Testis (tissue), 3 donors: ENCODE measurements around the gene TEX22. TPM values are rescaled to one million over a fixed set of nuclear protein-coding genes. Genes with fewer than 3 reads are reported as not detected.

Experiments
- DNase-seq: peaks from one replicate; pipeline ENCODE4 v3.0.0-alpha.2; 2019
- H3K27ac ChIP-seq, 2 donors: fragments of 200-600 bp; sonication (generic); one replicate each; pipeline ENCODE4 v1.5.1; 2019
- H3K27me3 ChIP-seq: fragments of 200-600 bp; sonication (generic); one replicate; pipeline ENCODE4 v1.5.1; 2019
- H3K36me3 ChIP-seq: fragments of 200-600 bp; sonication (generic); one replicate; pipeline ENCODE4 v1.5.1; 2017; ENCODE audit warnings: low read depth; ENCODE audit errors: missing control alignments
- H3K4me1 ChIP-seq: fragments of 200-600 bp; sonication (generic); one replicate; pipeline ENCODE4 v1.5.1; 2019
- H3K4me3 ChIP-seq, 2 donors: fragments of 200-600 bp; sonication (generic); one replicate each; pipeline ENCODE4 v1.5.1; 2017 to 2019
- H3K9me3 ChIP-seq: fragments of 200-600 bp; sonication (generic); one replicate; pipeline ENCODE4 v1.5.1; 2017
- POLR2A ChIP-seq: fragments of 450-650 bp; IDR thresholded peaks from one replicate; pipeline ENCODE4 v1.6.1; 2017; ENCODE audit warnings: antibody characterized with exemption, mild to moderate bottlenecking, moderate library complexity
- WGBS, 2 donors: methylation state at CpG; one replicate each; pipeline ENCODE4 v1.1.5; 2018; 5-methylcytosine and 5-hydroxymethylcytosine counted together
- intact Hi-C: fragments of 100-400 bp; cut with DNase I; formaldehyde crosslinking; loops from one replicate; pipeline ENCODE4 v1.15.1; 2023; ENCODE audit warnings: low total_unique reads
- polyA plus RNA-seq: library from polyadenylated mRNA; stranded (reverse); fragments of 350-450 nt; fragmentation: Illumina TruSeq; extraction: RNeasy Lipid Tissue Mini Kit (QIAGEN cat#74804); gene quantifications from one replicate; pipeline ENCODE4 v1.2.3, GENCODE V29; 2014; ENCODE audit warnings: low read depth, low replicate concordance; ENCODE audit not compliant: insufficient read depth
- total RNA-seq, 2 donors: library from RNA; depleted of rRNA; stranded (reverse); fragments of >200 nt; gene quantifications; one replicate each; pipeline ENCODE4 v1.2.3, GENCODE V29; 2016
- TF ChIP-seq, protein P1 (sequence below), 3 experiments: fragments of 450-650 bp in 2 of 3; fragments of 200-600 bp in 1 of 3; sonication (generic) in 1 of 3; IDR thresholded peaks; one replicate each; pipeline ENCODE4 v1.5.1; 2016 to 2019; ENCODE audit warnings: antibody characterized with exemption in 3 of 3, mild to moderate bottlenecking in 2 of 3, moderate library complexity in 1 of 3

TEX22 gene
- total and polyA plus RNA-seq, 3 donors from 2014 or later, result 5.2 to 21.5 (median 6.6) TPM

DNA sequence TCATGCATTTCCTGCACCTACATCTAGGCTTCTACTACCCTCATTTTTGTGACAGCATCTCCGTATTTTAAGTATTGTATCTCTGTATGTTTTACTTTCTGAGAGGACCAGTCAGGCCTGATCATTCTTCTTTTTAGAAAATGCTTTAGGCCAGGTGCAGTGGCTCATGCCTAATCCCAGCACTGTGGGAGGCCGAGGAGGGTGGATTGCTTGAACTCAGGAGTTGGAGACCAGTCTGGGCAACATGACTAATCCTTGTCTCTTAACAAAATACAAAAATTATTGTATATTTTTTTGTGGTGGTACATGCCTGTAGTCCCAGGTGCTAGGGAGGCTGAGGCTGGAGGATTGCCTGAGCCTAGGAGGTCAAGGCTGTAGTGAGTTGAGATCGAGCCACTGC is 46.9 kb upstream of the TEX22 start:
- Histone ChIP-seq H3K4me1 (no peaks in the 10 kb centered on the region), H3K9me3 (no peaks in the 10 kb centered on the region), H3K36me3 (no peaks in the 10 kb centered on the region), H3K4me3 (no peak overlapping the region), H3K27me3 (no peaks in the 10 kb centered on the region), H3K27ac (no peak overlapping the region)
- 90 to 92% methylated on average over 3 of the region's 3 CpGs for WGBS, 2 donors
- TF ChIP-seq, protein P1, sequence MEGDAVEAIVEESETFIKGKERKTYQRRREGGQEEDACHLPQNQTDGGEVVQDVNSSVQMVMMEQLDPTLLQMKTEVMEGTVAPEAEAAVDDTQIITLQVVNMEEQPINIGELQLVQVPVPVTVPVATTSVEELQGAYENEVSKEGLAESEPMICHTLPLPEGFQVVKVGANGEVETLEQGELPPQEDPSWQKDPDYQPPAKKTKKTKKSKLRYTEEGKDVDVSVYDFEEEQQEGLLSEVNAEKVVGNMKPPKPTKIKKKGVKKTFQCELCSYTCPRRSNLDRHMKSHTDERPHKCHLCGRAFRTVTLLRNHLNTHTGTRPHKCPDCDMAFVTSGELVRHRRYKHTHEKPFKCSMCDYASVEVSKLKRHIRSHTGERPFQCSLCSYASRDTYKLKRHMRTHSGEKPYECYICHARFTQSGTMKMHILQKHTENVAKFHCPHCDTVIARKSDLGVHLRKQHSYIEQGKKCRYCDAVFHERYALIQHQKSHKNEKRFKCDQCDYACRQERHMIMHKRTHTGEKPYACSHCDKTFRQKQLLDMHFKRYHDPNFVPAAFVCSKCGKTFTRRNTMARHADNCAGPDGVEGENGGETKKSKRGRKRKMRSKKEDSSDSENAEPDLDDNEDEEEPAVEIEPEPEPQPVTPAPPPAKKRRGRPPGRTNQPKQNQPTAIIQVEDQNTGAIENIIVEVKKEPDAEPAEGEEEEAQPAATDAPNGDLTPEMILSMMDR (IDR thresholded peaks at IDR 0.05), result no peak
- TF ChIP-seq POLR2A, result no peak
- intact Hi-C loops, result loop anchor here (5.0 to 10.0 kb wide), 2 partner anchors 149 to 257 kb away; no protein-coding TSS in a partner anchor
- DNase-seq, result no peak

DNA sequence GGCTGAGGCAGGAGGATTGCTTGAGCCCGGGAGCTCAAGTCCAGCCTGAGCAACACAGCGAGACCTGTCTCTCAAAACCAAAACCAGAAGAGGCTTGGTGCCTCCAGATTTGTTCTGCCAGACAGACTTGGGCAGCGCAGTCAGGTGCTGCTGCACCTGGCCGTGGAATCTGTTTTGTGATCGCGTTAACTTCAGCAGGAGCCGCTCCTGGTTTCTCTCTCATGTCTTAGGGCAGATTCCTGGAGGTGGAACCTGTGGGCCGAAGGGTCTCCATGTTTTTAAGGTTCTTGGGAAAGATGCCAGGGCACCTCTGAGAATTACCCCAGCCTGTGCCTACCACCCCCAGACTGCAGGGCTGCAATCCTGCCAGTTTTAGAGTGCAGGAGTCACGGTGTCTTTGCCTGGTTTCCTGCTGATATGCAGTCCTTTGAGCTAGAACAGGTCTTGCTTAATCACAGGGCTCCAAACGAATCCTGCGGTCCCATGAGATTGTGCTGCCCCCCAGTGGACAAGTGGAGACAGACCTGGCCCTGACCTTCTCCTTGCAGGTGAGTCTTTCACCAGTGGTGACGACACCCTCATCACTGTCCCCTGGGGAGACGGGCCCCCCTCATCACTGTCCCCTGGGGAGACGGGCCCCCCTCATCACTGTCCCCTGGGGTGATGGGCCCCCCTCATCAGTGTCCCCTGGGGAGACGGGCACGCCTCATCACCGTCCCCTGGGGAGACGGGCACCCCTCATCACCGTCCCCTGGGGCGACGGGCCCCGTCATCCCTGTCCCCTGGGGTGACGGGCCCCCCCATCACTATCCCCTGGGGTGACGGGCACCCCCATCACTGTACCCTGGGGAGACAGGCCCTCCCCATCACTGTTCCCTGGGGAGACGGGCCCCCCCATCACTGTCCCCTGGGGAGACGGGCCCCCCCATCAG is 46.2 kb upstream of the TEX22 start:
- Histone ChIP-seq H3K9me3 (no peaks in the 10 kb centered on the region), H3K27ac (no peak overlapping the region), H3K36me3 (no peaks in the 10 kb centered on the region), H3K27me3 (no peaks in the 10 kb centered on the region), H3K4me1 (no peaks in the 10 kb centered on the region), H3K4me3 (no peak overlapping the region)
- DNase-seq, result peak; percentile 85
- WGBS, 2 donors, result 68 to 77% methylated on average over 16 to 25 of the region's 26 CpGs
- TF ChIP-seq POLR2A, result no peak
- TF ChIP-seq, protein P1 (IDR thresholded peaks at IDR 0.05), result peak; percentile 56 to 85 (median 71)
- intact Hi-C loops, result loop anchor here (5.0 to 10.0 kb wide), 2 partner anchors 150 to 257 kb away; no protein-coding TSS in a partner anchor

DNA sequence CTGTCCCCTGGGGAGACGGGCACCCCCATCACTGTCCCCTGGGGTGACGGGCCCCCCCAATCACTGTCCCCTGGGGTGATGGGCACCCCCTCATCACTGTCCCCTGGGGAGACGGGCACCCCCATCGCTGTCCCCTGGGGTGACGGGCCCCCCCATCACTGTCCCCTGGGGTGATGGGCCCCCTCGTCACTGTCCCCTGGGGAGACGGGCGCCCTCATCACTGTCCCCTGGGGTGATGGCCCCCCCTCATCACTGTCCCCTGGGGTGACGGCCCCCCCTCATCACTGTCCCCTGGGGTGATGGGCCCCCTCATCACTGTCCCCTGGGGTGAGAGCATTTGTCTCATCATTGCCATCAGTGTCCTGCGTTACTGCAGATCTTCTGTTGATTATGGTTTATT is 45.2 kb upstream of the TEX22 start:
- H3K36me3 ChIP-seq, result no peaks in the 10 kb centered on the region
- no peaks in the 10 kb centered on the region for H3K9me3 ChIP-seq
- WGBS, 2 donors, result 94 to 100% methylated on average over 2 to 3 of the region's 10 CpGs

GRCh38 chr14:105354541-105354940 is 43.8 kb upstream of the TEX22 start:
- no peak for TF ChIP-seq POLR2A
- TF ChIP-seq, protein P1 (IDR thresholded peaks at IDR 0.05), result no peak
- Histone ChIP-seq H3K27me3 (no peaks in the 10 kb centered on the region), H3K36me3 (no peaks in the 10 kb centered on the region), H3K4me1 (no peaks in the 10 kb centered on the region), H3K4me3 (no peak overlapping the region), H3K27ac (no peak overlapping the region), H3K9me3 (no peaks in the 10 kb centered on the region)
- no peak for DNase-seq
- WGBS, 2 donors, result 93 to 99% methylated on average over 16 to 20 of the region's 20 CpGs
- intact Hi-C loops, result loop anchor here (5.0 to 10.0 kb wide), 2 partner anchors 152 to 260 kb away; no protein-coding TSS in a partner anchor

More for the DNA sequence above, 45.2 kb upstream of the TEX22 start:
- no peak overlapping the region for H3K4me3 ChIP-seq
- H3K4me1 ChIP-seq, result no peaks in the 10 kb centered on the region
- DNase-seq, result no peak
- intact Hi-C loops, result loop anchor here (5.0 to 10.0 kb wide), 2 partner anchors 151 to 258 kb away; no protein-coding TSS in a partner anchor
- H3K27me3 ChIP-seq, result no peaks in the 10 kb centered on the region
- H3K27ac ChIP-seq, result no peak overlapping the region
- no peak for TF ChIP-seq POLR2A
- TF ChIP-seq, protein P1 (IDR thresholded peaks at IDR 0.05), result no peak
